Hepatic stellate cell (primary cell): ENCODE measurements around the gene CEP295NL.
A peak's percentile ranks its signal among the peaks of the same experiment; 100 is the strongest.
"Not testable (repeated sequence)": the region's sequence is repeated elsewhere in the genome, so short reads cannot be mapped to it uniquely, and the experiment has no call there.

Source experiments
- DNase-seq: peaks from one replicate; pipeline ENCODE4 v3.0.0; 2011; ENCODE audit warnings: low spot score

The CEP295NL gene

GRCh38 chr17:78905116-78905515 lies 2.1 kb upstream of the CEP295NL start:
- no peak for DNase-seq

GRCh38 chr17:78904371-78904770 lies 1.4 kb upstream of the CEP295NL start:
- no peak for DNase-seq

- not testable (repeated sequence) for DNase-seq
Observed at GRCh38 chr17:78902231-78902630, 770 bp downstream of the CEP295NL start.

- no peak for DNase-seq
Observed at GRCh38 chr17:78901806-78902205, 1.2 kb downstream of the CEP295NL start.

GRCh38 chr17:78900816-78901215 lies 2.2 kb downstream of the CEP295NL start:
- DNase-seq = no peak

- DNase-seq = peak; percentile 57
Observed at GRCh38 chr17:78899361-78900260, 3.4 kb downstream of the CEP295NL start.

GRCh38 chr17:78898947-78899346 lies 4.1 kb downstream of the CEP295NL start:
- DNase-seq = no peak

GRCh38 chr17:78898075-78898836 lies 4.7 kb downstream of the CEP295NL start:
- DNase-seq = no peak

- no peak for DNase-seq
Observed at GRCh38 chr17:78897664-78898047, 5.3 kb downstream of the CEP295NL start.

GRCh38 chr17:78896834-78897663 lies 6.0 kb downstream of the CEP295NL start:
- DNase-seq = no peak

GRCh38 chr17:78896091-78896833 lies 6.7 kb downstream of the CEP295NL start:
- DNase-seq = peak; percentile 58

- DNase-seq = no peak
Observed at GRCh38 chr17:78895322-78895721, 7.7 kb downstream of the CEP295NL start.

- no peak for DNase-seq
Observed at GRCh38 chr17:78893684-78894083, 9.3 kb downstream of the CEP295NL start.

GRCh38 chr17:78892936-78893379 lies 10.0 kb downstream of the CEP295NL start:
- no peak for DNase-seq

- DNase-seq = no peak
Observed at GRCh38 chr17:78892520-78892919, 10.5 kb downstream of the CEP295NL start.

- DNase-seq = no peak
Observed at GRCh38 chr17:78892062-78892456, 10.9 kb downstream of the CEP295NL start.

GRCh38 chr17:78891406-78892061 lies 11.5 kb downstream of the CEP295NL start:
- DNase-seq = no peak

- no peak for DNase-seq
Observed at GRCh38 chr17:78890498-78890897, 12.5 kb downstream of the CEP295NL start.

GRCh38 chr17:78890096-78890495 lies 12.9 kb downstream of the CEP295NL start:
- DNase-seq = not testable (repeated sequence)

GRCh38 chr17:78889531-78889930 lies 13.5 kb downstream of the CEP295NL start:
- DNase-seq = no peak
